GM18499 (cell line): ENCODE data around the gene DLX4.

Source experiments
- ATAC-seq: cut with Tn5 transposase; IDR thresholded peaks from one replicate; pipeline ENCODE4 v1.9.1; 2021; ENCODE audit warnings: moderate number of reproducible peaks; ENCODE audit not compliant: insufficient read depth, unreplicated experiment

The DLX4 gene

DNA sequence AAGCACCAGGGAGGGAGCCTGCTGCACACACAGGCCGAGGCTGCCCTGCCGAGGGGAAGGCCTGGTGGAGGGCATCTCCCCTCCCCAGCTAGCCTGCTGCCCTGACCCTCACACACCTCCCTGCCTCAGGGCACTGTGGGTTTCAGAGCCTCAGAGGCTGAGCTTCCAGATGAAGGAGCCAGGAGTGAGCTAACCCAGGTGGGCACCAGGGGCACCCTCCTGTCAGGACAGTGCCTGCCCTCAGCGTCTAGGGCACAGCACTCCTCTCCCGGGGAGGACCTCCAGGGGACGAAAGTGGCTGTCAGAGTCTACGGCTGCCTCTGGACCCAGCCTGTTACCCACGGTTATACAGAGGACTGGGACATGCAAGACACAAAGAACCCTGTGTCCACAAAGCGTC is 22.8 kb upstream of the DLX4 start:
- ATAC-seq = no peak

DNA sequence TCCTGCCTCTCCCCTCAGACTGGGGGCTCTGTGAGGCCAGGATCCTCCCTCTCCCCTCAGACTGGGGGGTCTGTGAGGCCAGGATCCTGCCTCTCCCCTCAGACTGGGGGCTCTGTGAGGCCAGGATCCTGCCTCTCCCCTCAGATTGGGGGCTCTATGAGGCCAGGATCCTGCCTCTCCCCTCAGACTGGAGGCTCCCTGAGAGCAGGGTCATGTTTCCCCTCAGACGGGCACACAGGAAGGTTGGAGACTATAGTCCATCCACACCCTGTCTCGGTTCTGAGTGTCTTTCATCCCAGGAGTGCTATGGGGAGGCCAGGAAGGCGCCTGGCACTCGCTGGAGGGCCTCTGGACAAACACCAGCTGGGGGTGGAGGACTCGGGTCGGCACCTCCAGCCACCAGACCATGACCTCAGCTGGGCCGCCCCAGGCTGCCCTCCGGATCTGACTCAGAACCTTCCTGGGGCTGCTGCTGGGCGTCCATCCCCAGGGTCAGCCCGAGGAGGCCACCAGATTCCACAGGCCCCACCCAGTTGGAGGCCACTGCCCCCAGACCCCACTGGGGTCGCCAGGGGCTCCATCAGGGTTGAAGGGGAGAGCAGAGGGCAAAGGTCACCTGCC is 21.9 kb upstream of the DLX4 start:
- ATAC-seq = no peak

DNA sequence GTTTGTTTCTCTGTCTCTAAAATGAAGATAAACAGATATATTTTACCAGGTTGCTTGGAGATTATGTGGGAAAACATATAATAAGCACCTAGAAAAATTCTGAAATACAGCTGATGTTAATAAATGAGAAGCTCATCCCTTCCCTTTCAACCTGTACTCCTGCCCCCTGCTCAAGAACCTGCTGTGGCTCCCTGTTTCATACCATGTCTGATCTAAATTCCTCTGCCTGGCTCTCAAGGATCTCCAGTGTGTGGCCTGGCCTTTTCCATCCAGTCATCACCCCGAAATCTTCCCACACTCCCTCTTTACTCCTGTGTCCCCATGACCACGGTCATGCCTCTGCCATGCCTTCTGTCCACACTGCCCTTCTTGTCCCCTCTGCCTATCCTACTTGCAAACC is 19.4 kb upstream of the DLX4 start:
- no peak for ATAC-seq

DNA sequence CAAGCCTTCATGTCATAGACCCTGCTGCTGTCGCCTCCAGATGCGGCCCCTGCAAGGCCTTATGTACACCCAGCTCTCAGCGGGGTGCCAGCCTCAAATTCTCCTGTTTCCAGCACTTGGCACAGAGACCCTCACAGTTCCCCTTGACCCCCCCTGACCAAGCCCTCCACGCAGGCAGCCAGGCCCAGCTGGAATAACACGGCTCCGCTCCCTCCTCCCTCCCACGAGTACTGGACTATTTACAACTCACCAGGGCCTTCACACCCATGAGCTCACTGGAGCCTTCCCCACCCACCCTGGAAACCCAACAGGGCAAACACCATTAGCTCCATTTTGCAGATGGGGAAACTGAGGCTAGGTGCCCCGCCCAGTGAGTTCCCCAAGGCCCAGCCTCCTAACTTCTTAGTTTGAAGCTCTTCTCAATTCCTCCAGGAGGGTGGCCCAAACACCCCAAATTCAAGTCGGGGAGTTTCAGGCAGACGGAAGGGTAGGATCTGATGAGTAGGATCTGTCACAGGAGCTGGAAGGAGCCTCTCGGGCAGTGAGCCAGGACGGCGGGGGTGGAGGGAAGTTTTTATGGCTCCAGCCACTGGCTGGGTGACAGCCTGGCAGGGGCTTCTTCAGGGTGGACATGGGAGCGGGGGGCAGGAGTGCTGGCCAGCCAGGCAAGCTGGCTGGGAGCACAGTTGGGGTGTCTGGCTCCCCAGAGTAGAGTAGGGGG is 17.5 kb upstream of the DLX4 start:
- ATAC-seq = no peak

DNA sequence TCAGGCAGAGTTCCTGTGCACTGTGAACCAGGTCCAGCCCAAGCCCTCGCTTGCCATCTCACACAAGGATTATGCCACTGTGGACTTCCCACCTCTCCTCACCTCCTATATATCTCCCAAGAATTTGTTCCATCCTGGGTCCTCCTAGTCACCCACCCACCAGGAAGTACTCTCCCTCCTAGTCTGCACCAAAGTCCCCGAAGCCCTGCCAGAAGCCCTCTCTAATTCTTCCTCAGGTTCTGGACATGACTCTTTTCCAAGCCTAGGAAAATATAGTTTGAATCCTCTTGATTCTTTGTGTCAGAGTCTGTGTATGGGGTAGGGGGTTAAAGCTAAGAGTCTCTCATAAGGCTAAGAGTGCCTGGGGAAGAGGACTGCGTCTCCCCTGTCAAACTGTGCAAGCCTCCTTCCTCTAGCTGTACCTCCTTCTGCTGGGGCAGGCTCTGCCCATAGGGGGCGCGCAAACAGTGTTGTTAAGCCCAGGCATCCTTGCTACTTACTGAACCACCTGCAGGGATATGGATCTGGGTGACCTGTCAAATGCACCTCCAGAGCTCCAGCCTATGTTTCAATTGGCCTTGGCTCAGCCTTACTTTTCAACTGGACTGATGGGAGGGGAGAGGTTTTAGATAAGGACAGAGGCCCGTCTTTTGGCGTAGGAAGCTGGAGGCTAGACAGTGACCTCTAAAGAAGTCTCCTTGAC is 16.6 kb upstream of the DLX4 start:
- no peak for ATAC-seq

DNA sequence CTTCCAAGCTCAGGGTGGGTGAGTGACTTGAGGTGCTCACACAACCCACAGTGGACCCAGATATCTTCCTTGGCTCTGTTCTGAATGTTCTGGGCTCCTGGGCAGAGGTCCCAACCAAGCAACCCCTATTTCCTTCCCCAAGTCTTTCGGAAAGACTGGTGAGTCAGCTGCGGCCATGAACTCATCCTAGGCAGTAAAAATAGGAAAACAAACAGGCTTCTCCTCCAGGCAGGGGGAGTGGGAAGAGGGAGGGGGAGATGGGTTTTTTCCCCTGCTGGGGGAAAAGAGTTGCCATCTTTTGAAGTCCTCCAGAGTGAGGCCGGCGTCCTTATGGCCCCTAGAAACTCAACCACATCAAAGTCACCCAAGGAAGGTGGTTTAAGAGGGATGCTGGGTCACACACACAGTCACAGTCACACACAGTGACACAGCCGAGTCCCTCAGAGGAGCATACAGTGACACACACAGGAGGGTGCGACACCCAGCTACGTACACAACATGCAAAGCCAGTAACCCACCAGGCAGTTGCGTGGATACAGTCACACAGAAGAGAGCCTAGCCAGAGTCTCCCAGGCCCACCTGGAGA is 16.0 kb upstream of the DLX4 start:
- ATAC-seq = no peak

DNA sequence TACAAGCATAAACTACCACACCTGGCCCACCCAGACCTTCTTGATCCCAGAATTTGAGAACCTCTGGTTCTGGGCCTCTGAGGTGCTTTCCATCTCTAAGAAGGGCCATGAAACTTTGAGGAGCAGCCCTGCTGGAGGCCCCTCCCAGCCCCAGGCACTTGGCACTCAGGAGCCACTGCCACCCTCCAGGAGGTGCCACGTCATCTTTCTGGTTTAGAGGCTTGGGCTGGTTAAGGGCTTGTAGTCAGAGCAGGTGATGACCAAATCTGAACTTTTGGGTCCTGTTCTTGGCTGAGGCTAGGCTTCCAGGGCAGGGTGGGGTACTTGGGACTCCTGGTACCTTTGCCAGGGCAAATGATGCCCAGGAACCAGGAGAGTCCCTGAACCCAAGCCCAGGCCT is 13.8 kb upstream of the DLX4 start:
- ATAC-seq = no peak

DNA sequence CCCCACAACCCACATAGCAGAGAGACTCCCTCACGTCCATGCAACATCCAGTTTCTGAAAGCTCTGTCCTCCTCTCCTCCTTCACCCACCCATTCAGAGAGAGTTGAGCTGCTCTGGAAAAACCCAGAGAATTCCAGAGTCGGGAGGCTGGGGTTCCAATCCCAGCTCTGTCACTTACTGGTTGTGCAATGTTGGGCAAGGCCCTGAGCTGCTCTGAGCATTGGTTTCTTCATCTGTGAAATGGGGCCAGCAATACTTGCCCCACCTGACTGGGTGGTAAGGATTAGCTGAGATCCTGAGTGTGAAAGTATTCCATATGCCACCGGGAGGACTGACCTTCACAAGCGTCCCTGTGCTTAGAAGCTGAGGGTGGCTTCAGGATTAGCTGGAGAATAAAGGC is 12.2 kb upstream of the DLX4 start:
- no peak for ATAC-seq

DNA sequence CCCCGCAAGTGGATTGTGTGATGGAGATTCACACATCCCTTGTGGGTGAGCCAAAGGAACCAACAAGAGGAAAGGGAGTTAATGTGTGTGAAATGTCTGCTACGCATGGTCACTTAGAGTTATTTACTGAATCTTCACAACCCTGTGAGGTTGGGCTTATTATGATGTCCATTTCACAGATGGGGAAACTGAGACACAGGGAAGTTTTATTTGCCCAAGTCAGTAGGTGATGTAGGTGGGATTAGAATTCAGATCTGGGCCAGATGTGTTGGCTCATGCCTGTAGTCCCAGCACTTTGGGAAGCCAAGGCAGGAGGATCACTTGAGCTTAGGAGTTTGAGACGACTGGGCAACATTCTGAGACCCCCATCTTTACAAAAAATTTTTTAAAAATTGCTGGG is 11.6 kb upstream of the DLX4 start:
- ATAC-seq = no peak

DNA sequence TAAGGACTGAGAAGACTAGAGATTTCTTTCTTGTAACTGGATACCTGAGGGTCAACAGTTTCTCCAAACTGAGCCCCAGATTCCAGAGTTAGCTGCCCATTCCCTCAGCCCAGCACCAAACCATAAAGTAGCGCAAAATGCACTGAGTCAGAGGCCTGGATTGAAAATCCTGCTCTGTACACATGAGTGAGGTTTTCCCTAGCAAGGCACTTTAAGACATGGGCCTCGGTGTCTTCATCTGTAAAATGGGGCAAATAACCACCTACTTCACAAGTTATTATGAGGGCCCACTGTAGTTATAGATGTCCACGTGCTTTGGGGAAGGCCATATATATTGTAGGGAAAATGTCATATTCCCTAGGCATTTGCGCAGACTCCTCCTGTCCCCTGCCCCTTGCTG is 10.3 kb upstream of the DLX4 start:
- no peak for ATAC-seq

DNA sequence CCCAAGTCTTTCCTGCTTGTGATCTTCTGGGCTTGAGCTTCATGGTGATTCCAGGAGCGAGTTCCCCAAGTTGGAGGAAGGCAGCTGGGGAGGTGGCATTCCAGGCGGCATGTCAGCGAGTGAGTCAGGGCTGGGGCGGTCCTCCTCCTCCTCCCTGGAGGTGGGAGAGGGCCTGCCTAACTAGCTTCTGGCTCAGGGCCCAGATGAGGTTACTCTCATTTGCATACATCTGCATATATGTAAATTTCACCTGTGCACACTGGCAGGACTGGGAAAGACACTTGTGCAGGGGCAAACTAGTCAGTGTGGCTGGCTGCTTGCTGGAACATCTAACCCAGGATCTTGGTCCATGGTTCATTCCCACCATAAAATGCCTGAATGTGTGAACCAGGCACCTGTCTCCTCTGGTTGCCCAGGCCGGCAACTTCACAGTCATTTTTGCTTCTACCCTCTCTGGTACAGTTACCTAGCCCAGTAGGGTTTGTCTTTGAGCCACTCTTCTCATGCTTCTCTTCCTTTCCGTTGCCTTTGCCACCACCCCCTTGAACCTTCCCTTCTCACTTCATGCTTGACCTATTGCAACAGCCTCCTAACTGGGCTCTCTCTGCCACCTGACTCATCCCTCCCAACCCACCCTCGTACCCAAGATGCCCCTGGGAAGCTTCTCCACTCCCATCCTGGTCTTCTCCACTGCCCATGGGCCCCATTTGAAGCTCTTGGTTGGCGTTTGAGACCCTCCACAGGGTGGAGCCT is 9.6 kb upstream of the DLX4 start:
- no peak for ATAC-seq

DNA sequence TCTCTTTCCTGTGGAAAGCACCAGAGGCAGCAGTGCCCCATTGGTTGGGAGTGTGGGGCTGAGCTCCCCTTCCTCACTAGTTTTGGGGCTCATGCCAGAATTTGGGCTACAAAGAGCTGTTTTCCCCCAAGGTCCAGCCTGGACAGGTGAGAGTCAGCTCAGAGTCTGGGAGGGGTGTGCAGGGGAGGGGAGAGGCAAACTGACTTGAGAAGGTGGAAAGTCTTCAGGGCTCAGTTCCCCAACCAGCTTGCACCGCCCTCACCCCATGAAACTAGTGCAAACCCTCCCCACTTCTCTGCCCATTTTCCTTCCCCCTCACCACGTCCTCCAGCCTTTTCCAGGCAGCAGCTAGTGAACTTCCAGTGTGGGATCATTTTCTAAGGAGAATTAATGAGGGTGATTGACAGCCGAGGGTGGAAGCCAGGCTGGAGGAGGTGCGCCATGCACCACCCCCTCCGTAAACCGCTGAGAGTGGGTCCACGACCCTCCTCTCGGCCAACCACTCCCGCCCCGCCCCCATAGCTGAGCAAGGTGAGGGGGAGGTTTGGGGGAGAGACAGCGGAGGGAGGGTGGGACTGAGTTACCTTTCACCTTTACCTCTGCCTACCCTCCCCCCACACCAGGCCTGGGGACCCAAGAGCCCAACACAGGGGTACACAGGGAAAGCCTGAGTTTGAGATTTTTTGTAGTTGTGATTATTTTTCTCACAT is 6.2 kb upstream of the DLX4 start:
- ATAC-seq = no peak

DNA sequence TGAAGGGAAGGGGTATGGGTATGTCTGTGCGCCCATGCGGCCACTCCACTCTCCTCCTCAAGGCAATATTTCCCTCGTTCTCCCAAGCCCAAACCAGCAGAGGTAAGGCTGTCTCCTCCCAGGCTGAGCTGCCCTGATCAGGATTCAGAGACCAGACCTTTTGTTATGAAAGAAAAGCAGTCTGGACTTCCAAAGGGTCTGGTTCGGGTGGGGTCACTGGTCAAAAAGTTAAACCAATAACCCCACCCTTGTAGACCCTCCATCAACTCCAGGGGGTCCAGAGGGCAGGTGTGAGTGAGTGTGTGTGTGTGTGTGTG is 5.7 kb upstream of the DLX4 start:
- no peak for ATAC-seq

DNA sequence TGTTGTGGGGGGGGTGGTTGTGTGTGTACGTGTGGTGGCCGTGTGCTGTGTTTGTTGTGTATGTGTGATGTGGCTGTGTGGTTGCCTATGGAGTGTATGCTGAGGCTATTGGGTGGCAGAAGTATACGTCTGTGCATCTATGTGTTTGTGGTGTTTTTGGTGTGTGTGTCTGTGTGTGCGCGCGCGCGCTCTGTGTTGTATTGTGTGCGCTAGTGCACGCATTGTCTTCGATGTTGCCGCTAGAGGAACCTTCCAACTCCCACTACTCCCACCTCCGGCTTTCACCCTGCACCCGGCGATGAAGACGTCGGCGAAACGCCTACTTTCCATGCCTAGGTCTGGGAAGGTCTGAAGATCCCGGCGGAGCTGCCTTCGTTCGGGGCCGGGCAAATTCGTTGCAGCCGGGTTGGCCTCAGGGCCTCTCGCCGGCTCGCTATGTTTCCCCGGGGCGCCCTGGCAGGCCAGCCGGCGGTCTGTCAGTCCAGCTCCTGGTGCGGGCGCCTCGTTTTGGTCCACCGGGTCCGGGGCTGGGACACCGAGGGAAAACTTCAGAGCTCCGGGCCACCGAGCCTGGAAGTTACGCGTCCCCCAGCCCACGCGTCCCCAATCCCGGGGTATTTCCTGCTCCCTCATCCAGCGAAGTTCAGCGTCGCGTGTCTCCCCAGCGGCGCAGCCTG is 5.2 kb upstream of the DLX4 start:
- ATAC-seq = no peak

DNA sequence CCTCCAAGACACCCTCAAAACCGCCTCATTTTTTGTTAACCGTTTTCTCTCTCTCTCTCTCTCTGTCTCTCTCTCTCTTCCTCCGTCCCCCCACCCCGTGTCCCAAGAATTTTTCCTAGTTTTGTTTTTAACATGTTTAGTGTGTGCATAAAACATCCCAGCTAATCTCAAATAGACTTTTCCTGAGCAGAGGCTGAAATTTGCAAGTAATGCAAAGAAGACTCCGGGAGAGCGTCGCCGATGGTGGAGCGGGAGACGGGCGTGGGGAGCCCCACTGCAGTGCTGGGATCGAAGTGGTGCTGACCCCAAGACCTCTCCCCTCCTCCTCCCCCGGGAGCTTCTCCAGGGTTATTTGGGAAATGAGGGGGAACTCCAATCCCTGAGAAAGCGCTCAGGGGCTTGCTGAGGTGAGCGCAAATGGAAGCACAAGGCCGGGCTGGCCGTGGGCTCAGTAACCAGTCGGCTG is 4.7 kb upstream of the DLX4 start:
- ATAC-seq = no peak

DNA sequence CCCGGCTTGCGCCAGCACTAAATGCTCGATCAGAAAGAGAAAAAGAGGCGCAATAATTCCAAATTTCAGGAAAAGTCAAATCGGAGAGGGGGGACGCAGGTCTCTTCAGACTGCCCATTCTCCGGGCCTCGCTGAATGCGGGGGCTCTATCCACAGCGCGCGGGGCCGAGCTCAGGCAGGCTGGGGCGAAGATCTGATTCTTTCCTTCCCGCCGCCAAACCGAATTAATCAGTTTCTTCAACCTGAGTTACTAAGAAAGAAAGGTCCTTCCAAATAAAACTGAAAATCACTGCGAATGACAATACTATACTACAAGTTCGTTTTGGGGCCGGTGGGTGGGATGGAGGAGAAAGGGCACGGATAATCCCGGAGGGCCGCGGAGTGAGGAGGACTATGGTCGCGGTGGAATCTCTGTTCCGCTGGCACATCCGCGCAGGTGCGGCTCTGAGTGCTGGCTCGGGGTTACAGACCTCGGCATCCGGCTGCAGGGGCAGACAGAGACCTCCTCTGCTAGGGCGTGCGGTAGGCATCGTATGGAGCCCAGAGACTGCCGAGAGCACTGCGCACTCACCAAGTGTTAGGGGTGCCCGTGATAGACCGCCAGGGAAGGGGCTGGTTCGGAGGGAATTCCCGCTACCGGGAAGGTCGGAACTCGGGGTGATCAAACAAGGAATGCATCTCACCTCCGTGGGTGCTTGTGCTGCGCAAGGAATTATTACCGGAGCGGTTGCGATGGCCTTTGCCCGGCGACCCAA is 4.0 kb upstream of the DLX4 start:
- no peak for ATAC-seq

DNA sequence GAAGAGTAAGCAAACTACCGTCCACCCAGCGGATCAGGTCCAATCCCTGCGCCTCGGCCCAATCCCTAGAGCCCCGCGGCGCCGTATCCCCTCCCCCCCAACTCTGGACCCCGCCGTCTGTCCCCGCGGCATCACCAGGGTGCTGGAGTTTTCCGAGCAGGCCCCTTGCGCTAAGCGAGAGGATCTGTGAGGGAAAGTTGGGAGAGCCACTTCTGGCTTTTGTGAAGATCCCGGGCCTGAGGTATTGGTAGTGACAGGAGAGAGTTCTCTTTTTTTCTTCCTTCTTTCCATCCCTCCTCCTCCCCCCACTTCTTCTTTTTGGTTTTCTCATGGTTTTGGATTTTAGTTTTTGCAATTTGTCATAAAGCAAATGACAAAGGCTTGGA is 3.5 kb upstream of the DLX4 start:
- no peak for ATAC-seq

DNA sequence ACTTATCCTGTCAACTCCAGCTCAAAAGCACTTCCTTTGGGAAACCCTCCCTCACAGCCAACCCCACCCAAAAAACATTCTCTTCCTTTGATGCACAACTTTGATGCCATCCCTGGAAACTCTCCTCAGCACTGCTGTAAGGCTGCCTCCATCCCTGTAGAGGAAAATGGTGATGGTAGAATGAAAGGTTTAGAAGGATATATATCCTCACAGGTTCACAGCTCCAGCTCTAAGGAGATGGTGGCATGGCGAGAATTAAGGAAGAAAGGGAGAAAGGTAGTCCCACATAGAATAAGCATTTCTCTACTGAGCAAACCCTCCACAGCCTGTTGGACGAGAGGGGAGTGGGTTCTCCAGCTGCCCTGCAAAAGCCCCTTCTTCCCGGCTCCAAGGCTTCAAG is 2.2 kb upstream of the DLX4 start:
- ATAC-seq = no peak

DNA sequence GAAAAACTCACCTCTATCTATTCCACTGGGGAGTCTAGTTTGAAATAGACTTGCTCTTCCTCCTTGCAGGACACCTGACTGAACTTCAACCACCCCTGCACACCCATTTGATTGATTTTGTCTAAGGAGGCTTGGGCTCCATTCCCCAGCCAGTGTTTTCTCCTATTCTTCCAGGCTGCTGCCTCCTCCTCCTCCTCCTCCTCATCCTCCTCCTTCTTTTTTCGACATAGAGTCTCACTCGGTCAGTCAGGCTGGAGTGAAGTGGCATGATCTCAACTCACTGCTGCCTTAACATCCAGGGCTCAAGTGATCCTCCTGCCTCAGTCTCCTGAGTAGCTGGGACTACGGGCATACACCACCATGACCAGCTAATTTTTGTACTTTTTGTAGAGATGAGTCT is 1.8 kb upstream of the DLX4 start:
- ATAC-seq = no peak
